H9 (cell line): ENCODE results near the gene GXYLT2. TPM values are rescaled to one million over a fixed set of nuclear protein-coding genes. Genes with fewer than 3 reads are reported as not detected.
"Not testable (repeated sequence)": the region's sequence is repeated elsewhere in the genome, so short reads cannot be mapped to it uniquely, and the experiment has no call there.

Experiments used
- DNase-seq: peaks from one replicate; pipeline ENCODE4 v3.0.0-alpha.2; 2017
- H2AFZ ChIP-seq: one replicate; pipeline ENCODE4 v1.6.1; 2013; ENCODE audit warnings: mild to moderate bottlenecking, low read length, control low read depth, moderate library complexity
- H2AK5ac ChIP-seq: 2 replicates; pipeline ENCODE4 v1.6.1; 2013; ENCODE audit warnings: low read length, control low read depth, mixed read lengths; ENCODE audit not compliant: insufficient read length
- H2BK120ac ChIP-seq: one replicate; pipeline ENCODE4 v1.6.1; 2013; ENCODE audit warnings: low read depth, mild to moderate bottlenecking, low read length, control low read depth, inconsistent platforms; ENCODE audit not compliant: poor library complexity, severe bottlenecking
- H2BK12ac ChIP-seq: 2 replicates; pipeline ENCODE4 v1.6.1; 2013; ENCODE audit warnings: low read length, control low read depth, mixed read lengths, low read depth; ENCODE audit not compliant: insufficient read length
- H2BK15ac ChIP-seq: 2 replicates; pipeline ENCODE4 v1.6.1; 2013; ENCODE audit warnings: low read depth, low read length, control low read depth
- H2BK20ac ChIP-seq: one replicate; pipeline ENCODE4 v1.6.1; 2013; ENCODE audit warnings: low read depth, mild to moderate bottlenecking, low read length, control low read depth, inconsistent platforms; ENCODE audit not compliant: poor library complexity, severe bottlenecking
- H2BK5ac ChIP-seq: 2 replicates; pipeline ENCODE4 v1.6.1; 2013; ENCODE audit warnings: low read length, control low read depth, mixed read lengths; ENCODE audit not compliant: insufficient read length
- H3K14ac ChIP-seq: 2 replicates; pipeline ENCODE4 v1.6.1; 2013; ENCODE audit warnings: low read length, control low read depth; ENCODE audit not compliant: insufficient read depth
- H3K18ac ChIP-seq: 2 replicates; pipeline ENCODE4 v1.6.1; 2013; ENCODE audit warnings: low read depth, mild to moderate bottlenecking, mixed read lengths, low read length, control low read depth; ENCODE audit not compliant: insufficient read length
- H3K23ac ChIP-seq: 2 replicates; pipeline ENCODE4 v1.6.1; 2013; ENCODE audit warnings: low read length, control low read depth, mixed read lengths, low read depth; ENCODE audit not compliant: insufficient read length
- H3K23me2 ChIP-seq: 2 replicates; pipeline ENCODE4 v1.6.1; 2013; ENCODE audit warnings: low read depth, mild to moderate bottlenecking, mixed read lengths, low read length, control low read depth; ENCODE audit not compliant: insufficient read length, poor library complexity, severe bottlenecking
- H3K27ac ChIP-seq: 2 replicates; pipeline ENCODE4 v1.5.1; 2013; ENCODE audit warnings: low read length, control low read depth, mixed read lengths, low read depth; ENCODE audit not compliant: insufficient read length
- H3K27me3 ChIP-seq: 2 replicates; pipeline ENCODE4 v1.6.1; 2013; ENCODE audit warnings: low read length, control low read depth, inconsistent platforms; ENCODE audit not compliant: insufficient read depth
- H3K4ac ChIP-seq: 2 replicates; pipeline ENCODE4 v1.6.1; 2013; ENCODE audit warnings: low read depth, mild to moderate bottlenecking, control low read depth, inconsistent platforms, low read length, moderate library complexity
- H3K4me1 ChIP-seq: 2 replicates; pipeline ENCODE4 v1.6.1; 2013; ENCODE audit warnings: low read length, control low read depth, inconsistent platforms; ENCODE audit not compliant: insufficient read depth
- H3K4me2 ChIP-seq: 2 replicates; pipeline ENCODE4 v1.6.1; 2013; ENCODE audit warnings: low read length, control low read depth, mixed read lengths; ENCODE audit not compliant: insufficient read length, insufficient read depth
- H3K56ac ChIP-seq: 2 replicates; pipeline ENCODE4 v1.6.1; 2013; ENCODE audit warnings: low read depth, mild to moderate bottlenecking, mixed read lengths, low read length, control low read depth; ENCODE audit not compliant: insufficient read length
- H3K79me1 ChIP-seq: 2 replicates; pipeline ENCODE4 v1.6.1; 2013; ENCODE audit warnings: low read depth, mild to moderate bottlenecking, moderate library complexity, low read length, control low read depth, inconsistent platforms; ENCODE audit not compliant: insufficient read depth, poor library complexity, severe bottlenecking
- H3K79me2 ChIP-seq: 2 replicates; pipeline ENCODE4 v1.6.1; 2013; ENCODE audit warnings: low read length, control low read depth, inconsistent platforms; ENCODE audit not compliant: insufficient read depth
- H3K9ac ChIP-seq: 2 replicates; pipeline ENCODE4 v1.6.1; 2013; ENCODE audit warnings: low read length, control low read depth, mixed read lengths; ENCODE audit not compliant: insufficient read length; ENCODE audit errors: extremely low read depth
- H3K9me3 ChIP-seq: one replicate; pipeline ENCODE4 v1.6.1; 2013; ENCODE audit warnings: low read depth, low read length, inconsistent platforms; ENCODE audit not compliant: control insufficient read depth
- H3T11ph ChIP-seq: one replicate; pipeline ENCODE4 v1.6.1; 2013; ENCODE audit warnings: mild to moderate bottlenecking, low read length, control low read depth, inconsistent platforms
- H4K20me1 ChIP-seq: one replicate; pipeline ENCODE4 v1.6.1; 2013; ENCODE audit not compliant: control insufficient read depth, insufficient read length, insufficient read depth
- H4K5ac ChIP-seq: 2 replicates; pipeline ENCODE4 v1.6.1; 2013; ENCODE audit warnings: low read depth, mild to moderate bottlenecking, mixed read lengths, low read length, control low read depth; ENCODE audit not compliant: insufficient read length
- H4K8ac ChIP-seq: replicated peaks from 2 replicates; pipeline ENCODE4 v1.6.1; 2013; ENCODE audit warnings: low read length, control low read depth, mixed read lengths, low read depth; ENCODE audit not compliant: insufficient read length
- H4K91ac ChIP-seq: 2 replicates; pipeline ENCODE4 v1.6.1; 2013; ENCODE audit warnings: low read depth, mild to moderate bottlenecking, moderate library complexity, mixed read lengths, low read length, control low read depth; ENCODE audit not compliant: insufficient read length
- H3K27ac Mint-ChIP-seq, 3 experiments: 2 replicates in 2 of 3; 3 replicates in 1 of 3; pipeline ENCODE4 v1.8.0; 2020 to 2021; ENCODE audit warnings: mixed read lengths in 3 of 3, mild to moderate bottlenecking in 1 of 3, moderate library complexity in 1 of 3
- H3K27me3 Mint-ChIP-seq: 2 replicates; pipeline ENCODE4 v1.8.0; 2021; ENCODE audit warnings: low read depth, mild to moderate bottlenecking, moderate library complexity, mixed read lengths
- H3K36me3 Mint-ChIP-seq, 3 experiments: 2 replicates in 2 of 3; 3 replicates in 1 of 3; pipeline ENCODE4 v1.8.0; 2020 to 2021; ENCODE audit warnings: low read depth in 3 of 3, mixed read lengths in 3 of 3; ENCODE audit not compliant: insufficient read depth in 1 of 3
- H3K4me1 Mint-ChIP-seq, 2 experiments: 2 replicates each; pipeline ENCODE4 v1.8.0; 2020; ENCODE audit warnings: mixed read lengths in 2 of 2
- H3K4me3 Mint-ChIP-seq, 2 experiments: 2 replicates in 1 of 2; 3 replicates in 1 of 2; pipeline ENCODE4 v1.8.0; 2020 to 2021; ENCODE audit warnings: mild to moderate bottlenecking in 2 of 2, mixed read lengths in 2 of 2, moderate library complexity in 1 of 2
- H3K9me3 Mint-ChIP-seq, 2 experiments: 2 replicates in 1 of 2; 3 replicates in 1 of 2; pipeline ENCODE4 v1.8.0; 2020; ENCODE audit warnings: mild to moderate bottlenecking in 2 of 2, mixed read lengths in 2 of 2, moderate library complexity in 1 of 2
- CTCF ChIP-seq: fragments of 200-600 bp; sonication (generic); conservative IDR thresholded peaks from 3 replicates; pipeline ENCODE4 v1.8.0; 2021; ENCODE audit warnings: antibody characterized with exemption, mild to moderate bottlenecking
- WGBS: extraction: QIAGEN DNeasy Blood & Tissue Kit; methylation state at CpG from one replicate; pipeline ENCODE4 v1.1.7; 2013; ENCODE audit warnings: missing lambda C conversion rate, low lambda C conversion rate, mixed read lengths; ENCODE audit not compliant: insufficient read length; ENCODE audit errors: extremely low coverage; 5-methylcytosine and 5-hydroxymethylcytosine counted together
- total RNA-seq: library from RNA; stranded (reverse); gene quantifications from 2 replicates; pipeline ENCODE4 v1.2.1, GENCODE V29; 2021

The GXYLT2 gene
- total RNA-seq, 1 experiment from 2014 or later: 2.0 TPM

GRCh38 chr3:72924055-72924454 is 36.2 kb downstream of the GXYLT2 start:
- H2BK15ac ChIP-seq: no peak overlapping the region
- H4K20me1 ChIP-seq: no peaks in the 10 kb centered on the region
- H3K27ac Mint-ChIP-seq: no peak overlapping the region
- no peak overlapping the region for H4K91ac ChIP-seq
- no peaks in the 10 kb centered on the region for H3K27me3 ChIP-seq
- no peak overlapping the region for H2BK5ac ChIP-seq
- no peak overlapping the region for H3K4ac ChIP-seq
- H3K79me1 ChIP-seq: no peaks in the 10 kb centered on the region
- H3K23ac ChIP-seq: no peak overlapping the region
- no peaks in the 10 kb centered on the region for H3K4me1 ChIP-seq
- H3K9ac ChIP-seq: no peak overlapping the region
- no peak overlapping the region for H3K18ac ChIP-seq
- H3K36me3 Mint-ChIP-seq: peaks cover 1 to 4% (median 2%) of the 10 kb centered on the region in 3 experiments; a peak in 6 of 7 replicates
- H3K14ac ChIP-seq: no peak overlapping the region
- no peak overlapping the region for H3K56ac ChIP-seq
- no peak overlapping the region for H2BK12ac ChIP-seq
- no peaks in the 10 kb centered on the region for H3K27me3 Mint-ChIP-seq
- no peak overlapping the region for H2AK5ac ChIP-seq
- no CpG with 5 or more reads among the region's 3 CpGs for WGBS
- peak; percentile 58 for TF ChIP-seq CTCF
- H2BK120ac ChIP-seq: no peak overlapping the region
- H3K27ac ChIP-seq: no peak overlapping the region
- DNase-seq: peak; percentile 39
- no peak overlapping the region for H4K5ac ChIP-seq
- H4K8ac ChIP-seq: no peak overlapping the region
- H3K23me2 ChIP-seq: no peaks in the 10 kb centered on the region
- peaks cover 13 to 14% of the 10 kb centered on the region in 2 experiments for H3K4me1 Mint-ChIP-seq
- H3T11ph ChIP-seq: no peak overlapping the region
- H3K9me3 Mint-ChIP-seq: peaks cover 0 to 2% of the 10 kb centered on the region in 2 experiments; a peak in 1 of 5 replicates
- no peak overlapping the region for H2BK20ac ChIP-seq
- H3K79me2 ChIP-seq: no peaks in the 10 kb centered on the region
- no peak overlapping the region for H2AFZ ChIP-seq
- H3K4me3 Mint-ChIP-seq: no peak overlapping the region
- H3K4me2 ChIP-seq: no peak overlapping the region
- H3K9me3 ChIP-seq: no peaks in the 10 kb centered on the region

GRCh38 chr3:72928781-72929735 is 41.2 kb downstream of the GXYLT2 start:
- H3T11ph ChIP-seq, H3K79me2 ChIP-seq, DNase-seq, H2AFZ ChIP-seq, H2BK15ac ChIP-seq, H2BK5ac ChIP-seq, H3K9ac ChIP-seq, H3K23ac ChIP-seq, H4K91ac ChIP-seq, H3K14ac ChIP-seq, H3K56ac ChIP-seq, H4K5ac ChIP-seq, H4K20me1 ChIP-seq, H3K4me1 ChIP-seq, H3K9me3 ChIP-seq, H2BK12ac ChIP-seq, H2AK5ac ChIP-seq, H3K27ac ChIP-seq, H3K79me1 ChIP-seq, H3K4me2 ChIP-seq, H3K9me3 Mint-ChIP-seq, H2BK20ac ChIP-seq, H4K8ac ChIP-seq, H3K36me3 Mint-ChIP-seq, H3K27me3 ChIP-seq, H3K23me2 ChIP-seq, H3K18ac ChIP-seq, H3K4ac ChIP-seq, H3K27me3 Mint-ChIP-seq, H3K4me3 Mint-ChIP-seq, H2BK120ac ChIP-seq: not testable (repeated sequence)
- peak overlapping the region in 2 of 3 experiments; percentile 1 to 52; a peak in 2 of 7 replicates for H3K27ac Mint-ChIP-seq
- H3K4me1 Mint-ChIP-seq: peaks cover 27 to 30% of the 10 kb centered on the region in 2 experiments
- WGBS: no CpG with 5 or more reads among the region's 51 CpGs
